ENCODE data around the gene SPACA6.
A peak's percentile ranks its signal among the peaks of the same experiment; 100 is the strongest.
"Not testable (repeated sequence)": the region's sequence is repeated elsewhere in the genome, so short reads cannot be mapped to it uniquely, and the experiment has no call there.

SPACA6 gene
- total RNA-seq = 0.88 to 2.5 (median 1.2) reads per million in 4 experiments

GRCh38 chr19:51693260-51693659 lies at the start of gene SPACA6:
Gene SPACA6 (plus strand): TSS chr19:51693330. CDS start chr19:51693527, 197 bp downstream.
- no peak for DNase-seq

- DNase-seq = no peak
Observed at GRCh38 chr19:51644636-51645271, 48.4 kb upstream of the SPACA6 start.

GRCh38 chr19:51646730-51647129 lies 46.4 kb upstream of the SPACA6 start, which contains the start of gene SIGLEC14:
Gene SIGLEC14 (minus strand): TSS chr19:51646825. CDS start chr19:51646759, 66 bp downstream.
- DNase-seq = not testable (repeated sequence)

GRCh38 chr19:51647318-51647717 lies 45.8 kb upstream of the SPACA6 start:
- DNase-seq = no peak

GRCh38 chr19:51651216-51651846 lies 41.8 kb upstream of the SPACA6 start:
- no peak for DNase-seq

- no peak for DNase-seq
Observed at GRCh38 chr19:51652266-51652665, 40.9 kb upstream of the SPACA6 start.

GRCh38 chr19:51653162-51653561 lies 40.0 kb upstream of the SPACA6 start:
- DNase-seq = no peak

- DNase-seq = no peak
Observed at GRCh38 chr19:51654783-51655182, 38.3 kb upstream of the SPACA6 start.

GRCh38 chr19:51660975-51661600 lies 32.0 kb upstream of the SPACA6 start:
- DNase-seq = peak; percentile 22

- DNase-seq = no peak
Observed at GRCh38 chr19:51663650-51664049, 29.5 kb upstream of the SPACA6 start.

- no peak for DNase-seq
Observed at GRCh38 chr19:51664131-51664530, 29.0 kb upstream of the SPACA6 start.

GRCh38 chr19:51664997-51665396 lies 28.1 kb upstream of the SPACA6 start:
- no peak for DNase-seq

- DNase-seq = no peak
Observed at GRCh38 chr19:51668216-51668615, 24.9 kb upstream of the SPACA6 start.

- not testable (repeated sequence) for DNase-seq
Observed at GRCh38 chr19:51675911-51676565, 17.1 kb upstream of the SPACA6 start.

- no peak for DNase-seq
Observed at GRCh38 chr19:51676566-51677083, 16.5 kb upstream of the SPACA6 start.

GRCh38 chr19:51680474-51680873 lies 12.7 kb upstream of the SPACA6 start:
- DNase-seq = no peak

- DNase-seq = no peak
Observed at GRCh38 chr19:51681286-51681941, 11.7 kb upstream of the SPACA6 start.

GRCh38 chr19:51686171-51686570 lies 7.0 kb upstream of the SPACA6 start:
- DNase-seq = no peak

GRCh38 chr19:51687791-51688670 lies 5.1 kb upstream of the SPACA6 start:
- DNase-seq = no peak

- no peak for DNase-seq
Observed at GRCh38 chr19:51688671-51689571, 4.2 kb upstream of the SPACA6 start.
